ENCODE results near the gene NUP50.

DNA sequence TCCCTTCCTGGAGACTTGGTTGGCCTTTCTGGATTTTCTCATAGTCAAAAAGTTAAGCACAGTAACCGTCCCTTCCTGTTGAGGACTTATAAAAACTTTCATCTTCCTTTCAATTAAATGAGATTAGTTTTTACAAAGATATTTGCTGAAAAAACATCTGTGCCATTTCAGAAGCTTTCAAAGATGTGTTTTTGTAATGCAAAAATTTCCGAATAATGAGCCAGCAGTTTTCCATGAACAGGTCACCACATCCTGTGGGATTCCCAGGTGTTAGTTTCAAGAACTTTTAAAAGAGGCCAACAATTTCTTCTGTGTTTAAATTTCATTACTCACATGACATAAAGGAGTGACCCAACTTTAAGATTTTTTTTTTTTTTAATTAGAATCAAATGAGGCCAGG, 18.0 kb downstream of the NUP50 start:
- TF ChIP-seq EP300 (IDR thresholded peaks at IDR 0.05), result no peak
- no peak for TF ChIP-seq POLR2A (IDR thresholded peaks at IDR 0.05)
- TF ChIP-seq, protein P1, sequence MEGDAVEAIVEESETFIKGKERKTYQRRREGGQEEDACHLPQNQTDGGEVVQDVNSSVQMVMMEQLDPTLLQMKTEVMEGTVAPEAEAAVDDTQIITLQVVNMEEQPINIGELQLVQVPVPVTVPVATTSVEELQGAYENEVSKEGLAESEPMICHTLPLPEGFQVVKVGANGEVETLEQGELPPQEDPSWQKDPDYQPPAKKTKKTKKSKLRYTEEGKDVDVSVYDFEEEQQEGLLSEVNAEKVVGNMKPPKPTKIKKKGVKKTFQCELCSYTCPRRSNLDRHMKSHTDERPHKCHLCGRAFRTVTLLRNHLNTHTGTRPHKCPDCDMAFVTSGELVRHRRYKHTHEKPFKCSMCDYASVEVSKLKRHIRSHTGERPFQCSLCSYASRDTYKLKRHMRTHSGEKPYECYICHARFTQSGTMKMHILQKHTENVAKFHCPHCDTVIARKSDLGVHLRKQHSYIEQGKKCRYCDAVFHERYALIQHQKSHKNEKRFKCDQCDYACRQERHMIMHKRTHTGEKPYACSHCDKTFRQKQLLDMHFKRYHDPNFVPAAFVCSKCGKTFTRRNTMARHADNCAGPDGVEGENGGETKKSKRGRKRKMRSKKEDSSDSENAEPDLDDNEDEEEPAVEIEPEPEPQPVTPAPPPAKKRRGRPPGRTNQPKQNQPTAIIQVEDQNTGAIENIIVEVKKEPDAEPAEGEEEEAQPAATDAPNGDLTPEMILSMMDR (IDR thresholded peaks at IDR 0.05), result no peak
- TF ChIP-seq POLR2AphosphoS5 (IDR thresholded peaks at IDR 0.05), result no peak

All from sigmoid colon (tissue), 4 donors.